Measurements from ENCODE around the gene RILPL1.
"Not testable (repeated sequence)": the region's sequence is repeated elsewhere in the genome, so short reads cannot be mapped to it uniquely, and the experiment has no call there.

Gene RILPL1

DNA sequence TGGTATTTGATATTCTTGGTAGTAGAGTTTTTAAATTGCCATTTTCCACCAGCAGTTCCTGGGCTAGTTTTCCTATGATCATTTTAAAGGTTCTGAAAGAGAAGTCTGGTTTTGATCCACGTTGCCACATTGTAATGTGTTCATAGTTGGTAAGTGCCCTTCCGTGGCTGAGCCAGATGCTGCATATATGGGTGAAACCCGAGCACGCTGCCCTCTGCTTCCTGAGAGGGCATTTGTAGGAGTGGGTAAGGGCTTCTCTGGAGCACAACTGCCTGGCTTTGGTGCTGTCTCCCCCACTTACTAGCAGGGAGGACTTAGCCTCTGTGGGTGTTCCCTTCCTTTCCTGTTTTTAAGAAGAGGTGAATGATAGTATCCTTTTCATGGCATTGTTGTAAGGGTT lies 68.4 kb downstream of the RILPL1 start:
- no peak for DNase-seq (ENCODE audit: low spot score)

DNA sequence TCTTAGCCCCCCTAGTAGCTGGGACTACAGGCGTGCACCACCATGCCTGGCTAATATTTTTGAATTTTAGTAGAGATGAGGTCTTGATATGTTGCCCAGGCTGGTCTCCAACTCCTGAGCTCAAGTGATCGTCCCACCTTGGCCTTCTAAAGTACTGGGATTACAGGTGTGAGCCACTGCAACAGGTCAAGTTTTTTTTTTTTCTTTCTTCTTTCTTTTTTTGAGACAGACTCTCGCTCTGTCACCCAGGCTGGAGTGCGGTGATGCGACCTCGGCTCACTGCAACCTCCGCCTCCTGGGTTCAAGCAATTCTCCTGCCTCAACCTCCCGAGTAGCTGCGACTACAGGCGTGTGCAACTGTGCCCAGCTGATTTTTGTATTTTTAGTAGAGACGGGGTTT lies 70.3 kb downstream of the RILPL1 start:
- DNase-seq (ENCODE audit: low spot score), result not testable (repeated sequence)

DNA sequence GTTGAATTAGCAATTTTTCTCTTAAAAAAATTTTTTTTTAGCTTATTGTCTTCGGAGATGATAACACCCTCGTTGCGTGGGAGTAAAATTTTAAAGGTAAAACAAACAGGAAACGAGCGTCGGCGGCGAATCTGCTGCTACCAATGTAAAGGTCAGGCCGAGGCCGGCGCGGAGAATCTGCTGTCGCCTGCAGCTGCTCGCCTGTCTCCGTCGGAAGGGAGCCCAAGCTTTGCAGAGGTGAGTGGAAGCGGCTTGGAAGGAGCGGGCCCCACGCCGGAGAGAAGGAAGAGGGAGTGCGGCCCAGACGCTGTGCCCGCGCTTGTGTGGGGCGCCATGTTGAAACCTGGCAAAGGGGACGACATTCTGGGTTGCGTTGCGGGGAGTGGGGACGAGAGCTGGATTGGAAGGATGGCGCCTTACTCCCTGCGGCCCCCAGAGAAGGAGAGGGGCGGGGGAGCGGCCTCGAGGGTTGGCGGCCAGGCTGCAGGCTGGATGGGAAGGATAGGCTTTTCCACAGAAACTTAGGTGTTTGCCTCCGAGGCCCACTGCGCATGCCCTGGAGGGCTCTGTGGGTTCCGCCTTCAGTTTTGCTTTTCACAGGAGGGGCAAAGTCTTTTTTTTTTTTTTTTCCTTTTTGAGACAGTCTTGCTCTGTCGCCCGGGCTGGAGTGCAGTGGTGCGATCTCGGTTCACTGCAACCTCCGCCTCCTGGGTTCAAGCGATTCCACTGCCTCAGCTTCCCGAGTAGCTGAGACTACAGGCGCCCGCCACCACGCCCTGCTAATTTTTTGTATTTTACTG lies 75.3 kb downstream of the RILPL1 start, which contains the start of gene SNRNP35:
TSS of gene SNRNP35 (plus strand) at position 160 of the 800 bp plus-strand sequence. CDS start 7,402 bp downstream, outside the sequence.
- peak; percentile 79 for DNase-seq (ENCODE audit: low spot score)

DNA sequence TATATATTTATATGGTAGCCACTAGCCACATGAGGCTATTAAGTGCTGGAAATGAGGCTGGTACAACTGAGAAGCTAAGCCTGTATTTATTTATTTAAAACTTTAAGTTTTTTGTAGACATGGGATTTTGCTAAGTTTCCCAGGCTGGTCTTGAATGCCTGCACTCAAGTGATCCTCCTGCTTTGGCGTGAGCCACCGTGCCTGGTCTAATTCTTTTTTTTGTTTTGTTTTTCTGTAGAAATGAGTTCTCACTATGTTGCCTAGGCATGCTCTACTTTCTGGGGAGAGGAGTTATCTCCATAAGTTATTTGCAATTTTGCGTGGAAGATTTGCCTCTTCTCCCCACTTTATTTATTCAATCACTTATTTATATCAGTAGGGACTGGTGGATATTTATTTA lies 80.4 kb downstream of the RILPL1 start:
- DNase-seq (ENCODE audit: low spot score), result no peak

DNA sequence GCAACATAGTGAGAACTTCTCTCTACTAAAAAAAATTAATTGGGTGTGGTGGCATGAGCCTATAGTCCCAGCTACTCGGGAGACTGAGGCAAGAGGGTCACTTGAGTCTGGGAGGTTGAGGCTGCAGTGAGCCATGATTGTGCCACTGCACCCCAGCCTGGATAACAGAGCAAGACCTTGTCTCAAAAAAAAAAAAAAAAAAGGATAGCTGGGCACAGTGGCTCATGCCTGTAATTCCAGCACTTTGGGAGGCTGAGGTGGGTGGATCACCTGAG lies 81.3 kb downstream of the RILPL1 start:
- DNase-seq (ENCODE audit: low spot score), result not testable (repeated sequence)

DNA sequence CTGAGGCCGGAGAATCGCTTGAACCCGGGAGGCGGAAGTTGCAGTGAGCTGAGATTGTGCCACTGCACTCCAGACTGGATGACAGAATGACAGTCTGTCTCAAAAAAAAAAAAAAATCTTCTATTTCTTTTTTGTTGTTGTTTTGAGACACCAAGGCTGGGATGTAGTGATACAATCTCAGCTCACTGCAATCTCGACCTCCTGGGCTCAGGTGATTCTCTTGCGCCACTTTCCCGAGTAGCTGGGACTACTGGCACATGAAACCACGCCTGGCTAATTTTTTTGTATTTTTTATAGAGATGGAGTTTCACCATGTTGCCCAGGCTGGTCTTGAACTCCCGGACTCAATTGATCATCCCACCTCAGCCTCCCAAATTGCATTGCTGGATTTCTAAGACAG lies 82.9 kb downstream of the RILPL1 start:
- DNase-seq (ENCODE audit: low spot score), result no peak

DNA sequence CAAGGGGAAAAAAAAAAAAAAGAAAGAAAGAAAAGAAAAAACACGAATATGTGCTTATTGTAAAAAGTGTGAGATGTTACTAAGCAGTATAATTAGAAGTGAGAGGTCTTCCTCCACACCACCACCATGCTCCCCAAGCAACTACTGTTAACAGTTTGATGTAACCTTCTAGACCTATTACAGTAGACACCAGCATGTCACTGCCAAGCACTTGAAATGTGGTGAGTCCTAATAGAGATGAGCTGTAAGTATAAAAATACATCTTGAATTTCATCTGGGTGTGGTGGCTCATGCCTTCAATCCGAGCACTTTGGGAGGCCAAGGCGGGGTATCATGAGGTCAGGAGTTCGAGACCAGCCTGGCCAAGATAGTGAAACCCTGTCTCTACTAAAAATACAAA lies 83.7 kb downstream of the RILPL1 start:
- DNase-seq (ENCODE audit: low spot score), result no peak

DNA sequence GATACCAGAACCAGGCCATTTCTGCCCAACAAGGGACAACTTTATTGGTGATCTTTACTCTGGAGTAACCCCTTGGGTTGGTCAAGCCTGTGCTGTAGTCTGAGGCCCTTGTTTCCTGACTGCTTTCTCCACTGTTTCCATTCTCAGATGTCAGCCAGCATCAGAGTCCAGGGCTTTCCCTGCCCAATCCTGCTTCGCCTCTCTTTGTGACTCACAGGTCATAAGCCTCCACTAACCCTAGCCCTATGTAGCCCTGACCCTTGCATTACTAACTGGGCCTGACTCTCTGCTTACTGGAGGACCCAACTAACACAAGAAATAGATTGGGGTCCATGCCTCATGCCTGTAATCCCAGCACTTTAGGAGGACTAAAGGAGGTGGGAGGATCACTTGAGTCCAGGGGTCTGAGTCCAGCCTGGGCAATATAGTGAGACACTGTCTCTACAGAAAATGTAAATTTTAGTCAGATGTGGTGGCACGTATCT lies 84.2 kb downstream of the RILPL1 start:
- DNase-seq (ENCODE audit: low spot score), result no peak

DNA sequence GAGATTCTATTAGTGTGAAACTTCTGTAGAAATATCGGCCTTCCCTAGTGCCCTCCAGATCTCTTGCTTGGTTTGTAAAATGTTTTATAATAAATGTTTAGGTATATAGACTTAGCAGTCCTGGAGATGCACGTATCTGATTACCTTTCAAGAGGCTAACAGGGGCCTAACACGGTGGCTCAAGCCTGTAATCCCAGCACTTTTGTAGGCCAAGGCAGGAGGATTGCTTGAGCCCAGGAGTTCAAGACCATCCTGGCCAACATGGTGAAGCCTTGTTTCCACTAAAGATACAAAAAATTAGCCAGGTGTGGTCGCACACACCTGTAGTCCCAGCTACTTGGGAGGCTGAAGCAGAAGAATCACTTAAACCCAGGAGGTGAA lies 87.2 kb downstream of the RILPL1 start:
- DNase-seq (ENCODE audit: low spot score), result no peak

DNA sequence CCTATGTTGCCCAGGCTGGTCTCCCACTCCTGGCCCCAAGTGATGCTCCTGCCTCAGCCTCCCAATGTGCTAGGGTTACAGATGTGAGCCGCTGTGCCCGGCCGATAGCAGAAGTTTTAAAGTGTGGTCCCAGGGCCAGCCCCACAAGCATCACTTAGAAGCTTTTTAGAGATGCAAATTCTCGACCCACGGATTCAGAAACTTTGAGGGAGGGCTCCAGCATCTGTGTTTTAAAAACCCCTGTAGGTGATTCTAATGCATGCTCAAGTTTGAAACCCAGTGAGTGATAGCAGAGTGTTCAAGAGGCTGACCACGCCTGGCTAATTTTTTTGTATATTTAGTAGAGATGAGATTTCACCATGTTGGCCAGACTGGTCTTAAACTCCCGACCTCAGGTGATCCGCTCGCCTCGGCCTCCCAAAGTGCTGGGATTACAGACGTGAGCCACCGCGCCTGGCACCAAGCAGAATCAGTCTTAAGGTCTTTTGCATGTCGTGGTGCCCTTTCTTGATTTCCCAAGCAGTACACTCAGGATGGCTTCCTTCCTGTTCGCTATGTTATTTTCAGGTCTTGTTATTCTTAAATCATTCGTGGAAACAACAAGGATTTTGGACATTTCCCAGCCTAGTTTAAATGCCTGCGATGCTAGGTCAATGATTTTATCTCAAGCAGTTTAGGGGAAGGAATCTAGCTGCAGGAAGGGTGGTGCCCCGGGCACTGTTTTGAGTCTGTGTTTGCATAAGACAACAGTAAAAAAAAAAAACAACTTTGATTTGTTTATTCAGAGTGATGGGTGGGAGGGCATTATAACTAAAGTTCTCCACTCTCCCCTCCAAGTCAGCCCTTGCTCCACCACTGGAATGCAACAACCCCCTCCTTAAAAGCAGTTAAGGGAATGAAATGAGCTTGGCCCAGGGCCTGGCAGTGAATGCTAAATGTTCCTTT lies 87.9 kb downstream of the RILPL1 start:
- peak; percentile 29 for DNase-seq (ENCODE audit: low spot score)

DNA sequence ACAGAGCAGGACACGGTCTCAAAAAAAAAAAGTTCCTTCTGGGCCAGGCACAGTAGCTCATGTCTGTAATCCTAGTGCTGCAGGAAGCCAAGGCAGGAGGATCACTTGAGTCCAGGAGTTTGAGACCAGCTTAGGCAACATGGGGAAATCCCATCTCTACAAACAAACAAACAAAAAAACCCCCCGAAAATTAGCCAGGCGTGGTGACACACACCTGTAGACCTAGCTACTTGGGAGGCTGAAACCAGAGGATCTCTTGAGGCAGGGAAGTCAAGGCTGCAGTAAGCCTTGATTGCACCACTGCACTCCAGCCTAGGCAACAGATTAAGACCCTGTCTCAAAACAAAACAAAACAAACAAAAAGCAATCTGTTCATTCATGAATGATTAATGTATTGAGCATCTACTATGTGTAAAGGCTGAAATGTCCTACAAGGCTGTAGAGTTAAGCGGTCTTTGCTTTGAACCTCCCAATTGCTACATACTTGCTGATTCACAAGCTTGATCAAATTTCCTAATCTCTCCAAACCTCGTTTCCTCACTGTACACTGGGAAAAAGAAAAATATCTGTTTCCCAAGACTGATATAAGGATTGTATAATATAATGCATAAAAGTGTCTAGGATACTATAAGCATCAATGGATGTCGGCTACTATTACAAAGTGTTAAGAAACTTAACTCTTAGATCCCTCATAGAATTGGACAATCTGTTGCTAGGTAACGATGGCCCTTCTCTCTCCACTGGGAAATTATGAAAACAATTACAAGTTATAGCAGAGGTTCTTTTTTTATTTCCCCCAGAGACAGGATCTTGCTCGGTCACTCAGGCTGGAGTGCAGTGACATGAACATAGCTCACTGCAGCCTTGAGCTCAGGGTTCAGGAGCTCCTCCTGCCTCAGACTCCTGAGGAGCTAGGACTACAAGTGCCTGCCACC lies 89.2 kb downstream of the RILPL1 start:
- no peak for DNase-seq (ENCODE audit: low spot score)

DNA sequence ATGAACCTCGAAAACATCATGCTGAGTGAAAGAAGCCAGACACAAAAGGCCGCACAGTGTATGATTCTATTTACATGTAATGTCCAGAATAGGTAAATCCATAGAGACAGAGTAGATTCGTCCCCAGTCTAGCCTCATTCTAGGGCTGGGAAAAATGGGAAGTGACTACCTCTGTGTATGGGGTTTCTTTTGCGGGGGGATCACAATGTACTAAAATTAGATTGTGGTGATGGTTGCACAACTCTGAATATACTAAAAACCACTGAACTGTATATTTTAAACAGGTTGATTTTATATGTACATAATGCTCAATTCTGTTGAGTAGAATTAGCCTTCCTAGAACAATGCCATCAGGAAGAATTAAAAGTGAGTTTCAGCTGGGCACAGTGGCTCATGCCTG lies 90.7 kb downstream of the RILPL1 start:
- DNase-seq (ENCODE audit: low spot score), result no peak

DNA sequence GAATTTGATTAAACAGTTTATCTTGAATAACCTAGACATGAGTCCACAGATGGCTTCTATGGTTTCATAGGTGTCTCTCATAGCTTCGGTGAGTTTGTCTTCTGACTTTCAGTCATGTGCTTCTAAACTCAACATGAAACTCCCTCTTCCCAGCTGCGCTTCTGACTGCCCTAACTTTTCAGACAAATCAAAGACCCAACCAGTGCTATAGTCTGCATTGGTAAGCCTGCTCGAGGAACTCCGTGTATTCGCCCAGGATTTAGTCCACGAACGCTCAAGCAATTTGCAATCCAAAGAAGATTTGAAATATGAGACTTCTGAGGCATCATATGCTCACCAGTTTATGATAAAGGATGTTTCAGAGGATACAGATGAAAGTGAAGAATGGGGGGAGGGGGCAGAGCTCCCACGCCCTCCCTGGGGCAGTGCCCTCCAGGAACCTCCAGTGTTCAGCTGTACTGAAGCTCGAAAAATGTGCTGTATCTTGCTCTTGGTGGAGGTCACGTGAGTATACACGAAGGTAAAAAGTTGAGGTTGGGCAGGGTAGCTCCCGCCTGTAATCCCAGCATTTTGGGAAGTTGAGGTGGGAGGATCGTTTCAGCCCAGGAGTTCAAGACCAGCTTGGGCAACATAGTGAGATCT lies 91.9 kb downstream of the RILPL1 start:
- no peak for DNase-seq (ENCODE audit: low spot score)

DNA sequence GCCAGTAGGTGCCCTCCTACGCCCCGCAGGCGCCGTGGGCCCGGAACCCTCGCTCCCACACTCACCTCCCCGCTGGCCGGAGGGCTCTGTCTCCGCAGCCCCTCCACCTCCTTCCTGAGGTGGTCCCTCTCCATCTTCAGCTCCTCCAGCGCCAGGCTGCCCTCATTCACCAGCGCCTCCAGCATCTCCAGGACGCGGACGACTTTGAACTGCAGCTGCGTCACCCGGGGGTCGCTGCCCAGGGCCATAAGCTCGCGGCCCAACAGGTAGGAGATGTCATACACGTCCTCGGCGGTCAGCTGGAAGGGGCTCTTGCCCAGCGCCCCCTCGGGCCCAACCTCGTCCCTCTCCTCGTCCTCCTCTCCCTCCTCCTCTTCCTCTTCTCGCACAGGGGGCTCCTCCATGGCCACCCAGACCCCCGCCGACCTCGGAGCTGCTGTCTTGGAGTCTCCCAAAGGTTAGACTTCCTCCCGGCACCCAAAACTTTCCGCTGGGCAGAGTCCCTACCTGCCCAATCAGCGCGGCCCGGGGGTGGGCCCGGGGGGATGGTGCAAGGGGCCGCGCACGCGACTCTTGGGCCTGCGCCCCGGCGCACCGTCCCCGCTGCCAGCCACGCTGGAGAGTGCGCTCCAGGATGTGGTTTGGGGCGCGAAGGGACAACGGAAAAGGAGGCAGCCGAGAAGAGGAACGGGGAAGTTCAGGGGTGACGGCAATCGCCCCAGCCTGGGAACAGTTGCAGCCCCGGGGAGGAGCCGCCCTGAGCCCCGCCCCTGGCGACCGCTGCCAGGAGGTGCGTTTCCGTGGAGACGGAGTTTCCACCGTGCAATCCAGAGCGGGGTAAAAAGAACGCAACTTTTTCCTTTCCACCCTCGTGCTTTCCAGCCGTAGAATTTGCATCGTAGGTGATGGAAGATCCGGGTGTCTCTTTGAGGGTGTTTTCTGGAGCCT lies 97.2 kb downstream of the RILPL1 start, which contains the start of gene RILPL2:
TSS of gene RILPL2 (minus strand) at position 668 of the 948 bp plus-strand sequence. CDS start at position 404, 264 bp downstream.
- peak; percentile 94 for DNase-seq (ENCODE audit: low spot score)

DNA sequence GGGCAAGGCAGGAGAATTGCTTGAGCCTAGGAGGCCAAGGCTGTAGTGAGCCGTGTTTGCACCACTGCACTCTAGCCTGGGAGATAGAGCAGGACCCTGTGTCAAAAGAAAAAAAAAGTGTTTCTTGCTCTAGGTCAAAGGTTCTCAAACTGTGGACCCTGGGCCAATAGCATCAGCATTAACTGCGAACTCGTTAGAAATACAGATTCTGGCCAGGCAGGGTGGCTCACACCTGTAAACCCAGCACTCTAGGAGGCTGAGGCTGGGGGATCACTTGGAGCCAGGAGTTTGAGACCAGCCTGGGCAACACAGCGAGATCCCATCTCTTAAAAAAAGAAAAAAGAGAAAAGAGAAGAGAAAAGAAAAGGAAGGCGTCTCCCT lies 97.9 kb downstream of the RILPL1 start:
- DNase-seq (ENCODE audit: low spot score), result no peak

DNA sequence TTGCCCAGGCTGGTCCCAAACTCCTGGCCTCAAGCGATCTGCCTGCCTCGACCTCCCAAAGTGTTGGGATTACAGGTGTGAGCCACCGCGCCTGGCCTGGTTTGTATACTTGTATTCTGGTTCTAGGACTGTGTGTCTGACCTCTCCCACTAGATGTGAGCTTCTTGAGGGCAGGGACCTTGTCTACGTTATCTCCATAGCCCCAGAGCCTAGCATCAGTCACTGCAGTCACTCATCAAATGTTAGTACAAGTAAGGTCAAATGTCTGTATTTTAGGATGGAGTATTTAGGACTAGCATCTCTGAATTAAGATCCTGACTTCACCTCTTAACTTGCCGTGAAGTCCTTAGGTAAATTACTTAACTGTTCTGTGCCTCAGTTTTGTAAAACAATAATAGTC lies 99.9 kb downstream of the RILPL1 start:
- no peak for DNase-seq (ENCODE audit: low spot score)

DNA sequence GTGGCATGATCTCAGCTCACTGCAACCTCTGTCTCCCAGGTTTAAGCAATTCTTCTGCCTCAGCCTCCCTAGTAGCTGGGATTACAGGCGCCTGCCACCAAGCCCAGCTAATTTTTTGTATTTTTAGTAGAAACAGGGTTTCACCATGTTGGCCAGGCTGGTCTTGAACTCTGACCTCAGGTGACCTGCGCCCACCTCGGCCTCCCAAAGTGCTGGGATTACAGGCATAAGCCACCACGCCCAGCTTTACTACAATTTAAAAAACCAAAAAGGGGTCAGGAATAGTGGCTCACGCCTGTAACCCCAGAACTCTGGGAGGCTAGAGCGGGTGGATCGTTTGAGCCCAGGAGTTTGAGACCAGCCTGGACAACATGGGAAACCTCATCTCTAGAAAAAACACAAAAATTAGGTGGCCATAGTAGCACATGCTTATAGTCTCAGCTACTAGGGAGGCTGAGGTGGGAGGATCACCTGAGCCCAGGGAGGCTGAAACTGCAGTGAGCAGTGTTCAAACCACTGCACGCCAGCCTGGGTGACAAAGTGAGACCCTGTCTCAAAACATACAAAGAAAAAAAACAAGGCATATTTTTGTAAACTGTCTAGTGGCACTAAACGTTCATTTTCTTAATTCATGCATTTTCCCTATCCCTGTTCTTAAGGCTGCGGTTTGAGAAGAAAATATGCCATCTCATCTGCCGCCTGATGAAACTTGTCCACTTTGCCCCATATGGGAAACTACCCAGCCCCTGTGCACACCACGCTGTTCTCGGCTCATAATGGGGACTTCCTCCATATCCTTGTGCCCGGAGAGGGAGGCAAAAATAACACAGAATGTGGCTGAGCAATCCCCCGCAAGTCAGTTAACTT lies 101.3 kb downstream of the RILPL1 start:
- not testable (repeated sequence) for DNase-seq (ENCODE audit: low spot score)

DNA sequence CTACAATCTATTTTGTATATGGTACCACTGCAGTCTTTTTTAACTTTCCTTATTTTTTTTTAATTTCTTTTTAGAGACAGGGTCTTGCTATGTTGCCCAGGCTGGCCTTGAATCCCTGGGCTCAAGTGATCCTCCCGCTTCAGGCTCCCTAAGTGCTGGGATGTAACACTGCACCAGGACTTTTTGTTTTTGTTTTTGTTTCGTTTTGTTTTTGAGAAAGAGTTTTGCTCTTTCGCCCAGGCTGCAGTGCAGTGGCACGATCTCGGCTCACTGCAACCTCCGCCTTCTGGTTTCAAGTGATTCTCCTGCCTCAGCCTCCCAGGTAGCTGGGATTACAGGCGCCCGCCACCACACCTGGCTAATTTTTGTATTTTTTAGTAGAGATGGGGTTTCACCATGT lies 104.4 kb downstream of the RILPL1 start:
- not testable (repeated sequence) for DNase-seq (ENCODE audit: low spot score)

DNA sequence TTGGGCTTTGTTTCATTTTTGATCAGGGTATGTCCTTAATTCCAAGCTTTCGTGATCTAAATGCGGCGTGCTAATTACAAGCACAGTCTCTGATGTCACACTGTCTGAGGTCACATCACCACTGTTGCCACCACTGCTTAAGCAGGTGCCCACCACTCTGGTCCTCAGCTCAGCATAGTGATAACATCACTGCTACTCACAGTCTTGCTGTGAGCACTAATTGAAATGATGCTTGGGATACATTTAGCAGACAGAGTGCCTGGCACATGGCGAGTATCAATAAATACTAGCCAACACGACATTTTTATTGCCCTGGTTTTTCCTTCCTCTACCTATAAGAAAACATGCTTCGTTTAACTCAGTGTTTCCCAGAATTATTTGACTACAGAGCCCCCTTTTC lies 104.9 kb downstream of the RILPL1 start:
- DNase-seq (ENCODE audit: low spot score), result no peak

Measured in hepatic stellate cell (primary cell).